Epithelial cell of proximal tubule (primary cell): ENCODE data around the gene ZNF524. TPM values are rescaled to one million over a fixed set of nuclear protein-coding genes. Genes with fewer than 3 reads are reported as not detected.

Source experiments
- DNase-seq: peaks from one replicate; pipeline ENCODE4 v3.0.0-alpha.2; 2011; ENCODE audit warnings: low read depth
- H3K4me3 ChIP-seq: 2 replicates; pipeline ENCODE4 v1.5.1; 2011; ENCODE audit warnings: low read depth, mild to moderate bottlenecking, low read length
- CTCF ChIP-seq: conservative IDR thresholded peaks from 2 replicates; pipeline ENCODE4 v1.5.1; 2012; ENCODE audit warnings: low read depth, mild to moderate bottlenecking, low read length
- total RNA-seq: library from RNA; depleted of rRNA; stranded (reverse); fragments of >200 nt; gene quantifications from 2 replicates; pipeline ENCODE4 v1.2.3, GENCODE V29; 2015

ZNF524 gene
- total RNA-seq, 1 donor from 2014 or later: 18.0 TPM

GRCh38 chr19:55603581-55604292 is 3.6 kb downstream of the ZNF524 start:
- no peak for DNase-seq
- no peak for TF ChIP-seq CTCF
- no peak overlapping the region for H3K4me3 ChIP-seq

- no peak for TF ChIP-seq CTCF
- H3K4me3 ChIP-seq: peak overlapping the region; percentile 86
- DNase-seq: no peak
These were observed 5.1 kb downstream of the ZNF524 start for GRCh38 chr19:55605207-55605636.

- peak within 1 kb of the TSS; percentile 86 for H3K4me3 ChIP-seq
- DNase-seq: no peak
- peak; percentile 88 for TF ChIP-seq CTCF
These were observed 5.8 kb downstream of the ZNF524 start, which contains the start of gene ZNF865 for GRCh38 chr19:55605637-55606470. TSS of gene ZNF865 (plus strand) at chr19:55605647. CDS start at chr19:55613619, 7,972 bp downstream.

- no peak for TF ChIP-seq CTCF
- DNase-seq: no peak
- H3K4me3 ChIP-seq: peak overlapping the region; percentile 86
These were observed 6.3 kb downstream of the ZNF524 start for GRCh38 chr19:55606471-55606787.

GRCh38 chr19:55606817-55607216 is 6.7 kb downstream of the ZNF524 start:
- peak overlapping the region; percentile 86 for H3K4me3 ChIP-seq
- no peak for DNase-seq
- TF ChIP-seq CTCF: no peak

- no peak for TF ChIP-seq CTCF
- no peak for DNase-seq
These were observed 9.2 kb downstream of the ZNF524 start for GRCh38 chr19:55609326-55609725.

More at GRCh38 chr19:55609326-55609725, 9.2 kb downstream of the ZNF524 start:
- H3K4me3 ChIP-seq: no peak overlapping the region
